GM21737 (cell line): ENCODE data around the gene ALDH3A2.
"Not testable (repeated sequence)": the region's sequence is repeated elsewhere in the genome, so short reads cannot be mapped to it uniquely, and the experiment has no call there.

Experiments
- ATAC-seq: cut with Tn5 transposase; IDR thresholded peaks from one replicate; pipeline ENCODE4 v1.9.1; 2021; ENCODE audit warnings: mild to moderate bottlenecking, moderate library complexity; ENCODE audit not compliant: unreplicated experiment

The ALDH3A2 gene

GRCh38 chr17:19677736-19678379 is 29.3 kb downstream of the ALDH3A2 start:
- no peak for ATAC-seq

- no peak for ATAC-seq
Measured at GRCh38 chr17:19678581-19679453, 30.3 kb downstream of the ALDH3A2 start.

- ATAC-seq = no peak
Measured at GRCh38 chr17:19683117-19683516, 34.6 kb downstream of the ALDH3A2 start.

DNA sequence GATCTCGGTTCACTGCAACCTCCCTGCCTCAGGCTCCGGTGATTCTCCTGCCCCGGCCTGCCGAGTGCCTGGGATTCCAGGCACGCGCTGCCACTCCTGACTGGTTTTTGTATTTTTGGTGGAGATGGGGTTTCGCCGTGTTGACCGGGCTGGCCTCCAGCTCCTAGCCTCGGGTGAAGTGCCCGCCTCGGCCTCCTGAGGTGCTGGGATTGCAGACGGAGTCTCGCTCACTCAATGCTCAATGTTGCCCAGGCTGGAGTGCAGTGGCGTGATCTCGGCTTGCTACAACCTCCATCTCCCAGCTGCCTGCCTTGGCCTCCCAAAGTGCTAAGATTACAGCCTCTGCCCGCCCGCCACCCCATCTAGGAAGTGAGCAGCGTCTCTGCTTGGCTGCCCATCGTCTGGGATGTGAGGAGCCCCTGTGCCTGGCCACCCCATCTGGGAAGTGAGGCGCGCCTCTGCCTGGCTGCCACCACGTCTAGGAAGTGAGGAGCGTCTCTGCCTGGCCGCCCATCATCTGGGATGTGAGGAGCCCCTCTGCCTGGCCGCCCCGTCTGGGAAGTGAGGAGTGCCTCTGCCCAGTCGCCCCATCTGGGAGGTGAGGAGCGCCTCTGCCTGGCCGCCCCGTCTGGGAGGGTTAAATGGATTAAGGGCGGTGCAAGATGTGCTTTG is 36.5 kb downstream of the ALDH3A2 start:
- ATAC-seq = not testable (repeated sequence)

DNA sequence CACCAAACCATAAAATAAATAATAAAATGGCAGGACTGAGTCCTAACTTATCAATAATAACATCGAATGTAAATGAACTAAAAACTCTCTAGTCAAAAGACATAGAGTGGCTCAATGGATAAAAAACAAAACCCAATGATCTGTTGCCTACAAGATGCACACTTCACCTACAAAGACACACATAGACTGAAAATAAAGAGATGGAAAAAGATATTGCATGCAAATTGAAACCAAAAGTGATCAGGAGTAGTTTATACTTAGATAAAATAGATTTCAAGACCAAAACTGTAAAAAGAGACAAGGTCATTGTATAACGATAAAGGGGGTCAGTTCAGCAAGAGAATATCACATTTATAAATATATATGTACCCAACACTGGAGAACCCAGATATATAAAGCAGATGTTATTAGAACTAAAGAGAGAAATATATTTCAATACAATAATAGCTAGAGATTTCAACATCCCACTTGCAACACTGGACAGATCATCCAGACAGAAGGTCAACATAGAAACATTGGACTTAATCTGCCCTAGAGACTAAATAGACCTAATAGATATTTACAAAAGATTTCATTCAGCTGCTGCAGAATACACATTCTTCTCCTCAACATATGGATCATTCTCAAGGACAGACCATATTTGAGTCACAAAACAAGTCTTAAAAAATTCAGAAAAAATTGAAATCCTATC is 38.0 kb downstream of the ALDH3A2 start:
- no peak for ATAC-seq

DNA sequence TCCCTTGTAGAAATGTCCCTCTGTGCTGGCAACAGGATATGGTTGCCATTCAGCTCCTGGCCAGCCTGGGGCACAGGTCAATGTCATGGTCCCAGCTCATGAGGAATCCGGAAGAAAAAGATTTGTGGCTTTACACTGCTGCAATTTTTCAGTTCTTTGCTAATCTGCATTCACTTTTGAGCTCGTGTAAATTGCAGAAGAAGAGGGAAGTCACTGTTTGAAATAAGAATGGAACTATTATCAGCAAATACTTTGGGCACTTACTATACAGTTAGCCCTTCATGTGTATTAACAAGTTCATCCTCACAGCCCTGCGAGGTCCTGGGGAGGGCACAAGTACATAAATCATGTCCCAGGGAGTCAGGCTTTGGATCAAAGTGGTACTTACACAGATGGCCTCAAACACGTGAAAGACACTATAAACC is 53.7 kb downstream of the ALDH3A2 start:
- no peak for ATAC-seq

DNA sequence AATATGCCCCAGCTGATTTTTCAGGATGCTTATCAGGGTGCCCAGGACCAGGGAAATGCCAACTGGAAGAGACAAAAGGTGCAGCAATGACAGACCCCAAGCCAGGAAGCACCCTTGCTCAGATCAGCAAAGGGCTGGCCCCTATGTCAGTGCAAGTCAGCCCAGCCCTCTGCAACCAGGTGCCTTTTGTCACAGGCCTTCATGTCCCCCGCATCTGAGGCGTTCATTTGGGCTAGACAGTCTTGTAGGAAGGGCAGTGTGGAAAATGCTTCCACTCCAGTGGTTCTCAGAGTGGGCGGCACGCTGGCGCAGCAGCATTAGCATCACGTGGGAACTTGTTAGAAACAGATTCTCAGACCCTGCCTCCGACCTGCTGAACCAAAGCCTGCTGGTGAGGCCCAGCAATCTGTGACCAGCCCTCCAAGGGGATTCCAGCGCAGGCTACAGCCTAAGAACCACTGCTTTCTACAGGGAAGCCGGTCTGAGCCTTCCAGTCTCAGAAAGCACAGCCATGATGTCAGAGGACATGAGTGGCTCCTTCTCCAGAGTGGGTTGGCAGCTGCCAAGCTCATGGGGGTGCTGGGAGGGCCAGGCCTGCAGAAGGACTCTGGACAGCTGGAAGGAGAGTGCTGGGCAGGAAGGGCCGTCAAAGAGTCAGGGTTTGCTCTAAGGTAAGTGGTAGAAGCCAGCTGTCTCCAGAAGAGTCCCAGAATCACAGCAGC is 54.7 kb downstream of the ALDH3A2 start:
- ATAC-seq = no peak

DNA sequence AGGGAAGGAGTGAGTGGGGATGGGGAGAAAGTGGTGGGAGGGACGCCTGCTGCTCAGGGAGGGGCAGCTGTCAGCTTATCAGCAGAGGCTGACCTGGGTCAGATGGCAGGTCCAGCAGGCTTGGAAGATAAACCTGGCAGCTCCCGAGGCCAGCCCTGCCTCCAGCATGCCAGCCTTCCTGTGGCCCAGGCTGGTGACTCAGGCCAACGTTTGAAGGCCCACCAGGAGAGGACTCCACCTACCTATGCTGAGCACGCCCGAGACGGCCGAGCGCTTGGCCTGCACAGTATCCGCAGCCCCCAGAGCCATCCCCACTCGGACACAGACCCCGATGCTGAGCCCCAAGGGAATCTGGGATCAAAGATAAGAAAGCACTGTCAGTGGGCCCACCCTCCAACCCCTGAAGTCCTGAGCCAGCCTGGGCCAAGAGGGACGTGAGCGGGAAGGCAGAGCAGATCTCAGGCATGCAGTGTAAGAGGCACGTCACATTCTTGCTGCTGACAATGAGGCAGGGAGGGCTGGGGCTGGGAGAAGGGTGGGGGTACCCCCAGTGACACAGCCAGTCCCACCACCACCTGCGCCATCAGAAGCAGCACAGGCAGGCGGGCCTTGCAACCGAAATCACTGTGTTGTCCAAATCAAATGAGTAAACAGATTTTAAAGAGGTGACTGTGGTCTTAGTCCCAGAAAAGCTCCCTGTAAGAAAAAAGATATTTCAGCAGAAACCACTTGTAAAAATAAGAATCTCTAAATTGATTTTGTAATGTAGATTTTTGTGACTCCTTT is 55.5 kb downstream of the ALDH3A2 start:
- no peak for ATAC-seq

GRCh38 chr17:19705201-19705600 is 56.6 kb downstream of the ALDH3A2 start:
- no peak for ATAC-seq

DNA sequence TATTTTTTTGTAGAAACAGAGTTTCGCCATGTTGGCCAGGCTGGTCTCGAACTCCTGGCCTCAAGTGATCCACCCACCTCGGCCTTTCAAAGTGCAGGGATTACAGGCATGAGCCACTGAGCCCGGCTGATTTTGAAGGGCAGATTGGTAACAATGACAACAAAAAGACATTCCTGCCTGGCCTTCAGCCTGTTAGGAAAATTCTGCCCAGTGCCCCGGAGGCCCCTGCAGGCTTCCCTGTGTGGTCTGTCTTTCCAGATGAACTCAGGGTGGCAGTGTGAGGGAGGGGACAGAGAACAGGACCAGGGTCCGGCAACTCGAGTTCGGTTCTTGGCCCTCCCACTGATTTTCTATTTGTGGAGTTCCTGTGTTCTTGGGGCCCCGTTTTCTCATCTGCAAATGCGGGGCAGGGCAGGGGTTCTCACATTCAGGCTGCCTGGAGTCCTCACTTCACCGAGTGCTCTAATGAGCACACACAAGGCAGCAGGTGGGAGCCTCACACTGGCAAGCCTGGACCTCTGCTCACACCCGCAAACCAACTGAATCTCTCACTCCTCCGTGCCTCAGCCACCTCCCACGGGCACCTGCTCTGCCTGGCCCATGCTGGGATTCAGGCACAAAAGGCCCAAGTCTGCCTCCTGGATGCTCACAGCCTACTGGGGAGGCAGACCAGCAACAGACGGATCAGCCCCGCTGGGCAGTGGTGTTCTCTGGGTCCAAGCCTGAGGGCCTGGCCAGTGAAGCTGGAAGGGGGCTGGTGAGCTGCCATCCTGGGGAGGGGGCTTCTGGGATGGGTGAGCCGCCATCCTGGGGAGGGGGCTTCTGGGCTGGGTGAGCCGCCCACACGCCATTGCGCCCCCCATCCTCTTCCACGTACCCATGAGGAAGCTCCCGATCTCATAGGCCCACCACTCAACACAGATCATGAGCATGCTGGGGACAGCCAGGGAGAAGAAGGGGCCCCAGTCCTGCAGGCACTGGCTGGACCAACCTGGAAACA is 57.5 kb downstream of the ALDH3A2 start:
- ATAC-seq = no peak

DNA sequence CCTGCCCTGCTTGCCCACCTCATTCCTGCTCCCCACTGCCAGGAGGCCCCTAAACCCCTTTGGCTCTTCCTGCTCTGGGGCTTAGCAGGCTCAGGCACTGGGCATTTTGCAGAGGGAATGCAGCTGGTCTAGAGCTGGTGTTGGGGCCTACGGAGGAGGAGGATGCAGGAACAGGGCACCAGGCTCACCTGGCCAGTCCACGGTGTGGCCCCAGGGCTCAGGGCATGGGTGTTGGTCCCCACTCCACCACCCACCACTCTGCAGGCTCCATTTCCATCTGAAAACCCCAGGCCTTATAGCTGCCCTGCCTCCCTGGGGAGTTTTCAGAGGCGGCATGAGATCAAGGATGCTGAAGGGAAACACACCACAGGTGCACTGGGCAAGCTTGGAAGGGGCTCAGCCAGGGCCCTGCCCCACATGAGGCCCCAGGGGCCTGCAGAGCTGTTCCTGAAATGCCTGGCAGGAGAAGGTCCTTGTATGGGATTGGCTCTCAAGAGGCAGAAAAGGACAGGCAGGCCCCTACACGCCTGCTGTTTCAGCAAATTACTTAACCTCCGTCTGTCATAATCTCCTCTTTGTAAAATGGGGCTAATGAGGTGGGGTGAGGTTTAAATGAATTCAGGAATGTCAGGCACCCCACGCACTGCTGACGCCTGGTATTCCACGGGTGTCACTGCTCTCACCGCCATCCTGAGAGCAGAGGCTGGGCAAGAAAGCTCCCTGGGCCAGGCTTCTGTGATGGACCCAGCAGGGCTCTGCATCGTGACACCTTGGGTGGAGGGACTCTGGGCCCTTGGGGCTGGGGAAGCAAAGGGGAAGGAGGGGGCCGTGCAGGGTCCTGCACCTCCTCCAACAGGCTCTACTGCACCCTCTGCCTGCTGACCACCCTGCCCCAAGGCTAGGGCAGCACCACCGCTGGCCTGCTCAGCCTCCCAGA is 58.5 kb downstream of the ALDH3A2 start:
- ATAC-seq = no peak

DNA sequence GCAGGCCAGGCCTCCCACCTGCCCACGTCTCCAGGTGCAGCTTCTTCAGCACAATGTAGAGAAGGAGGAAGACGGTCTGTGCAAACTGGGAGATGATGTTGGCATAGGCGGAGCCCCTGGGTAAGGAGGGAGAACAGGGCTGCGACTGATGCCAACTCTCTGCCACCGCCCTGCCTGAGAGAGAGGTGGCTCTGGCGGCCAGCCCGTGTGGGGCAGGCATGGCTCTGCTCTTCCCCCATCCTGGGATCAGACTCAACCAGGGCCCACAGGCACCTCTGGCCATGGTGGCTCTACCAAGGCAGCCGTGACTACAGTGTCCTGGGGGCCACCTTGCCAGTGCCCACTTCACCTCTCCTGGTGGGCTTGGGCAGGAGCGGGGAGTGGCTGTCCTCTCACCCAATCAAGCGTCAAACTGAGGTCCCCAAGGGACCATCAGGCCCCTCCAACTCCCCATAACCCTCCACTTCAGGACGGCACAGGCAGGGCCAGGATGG is 59.2 kb downstream of the ALDH3A2 start:
- ATAC-seq = no peak

DNA sequence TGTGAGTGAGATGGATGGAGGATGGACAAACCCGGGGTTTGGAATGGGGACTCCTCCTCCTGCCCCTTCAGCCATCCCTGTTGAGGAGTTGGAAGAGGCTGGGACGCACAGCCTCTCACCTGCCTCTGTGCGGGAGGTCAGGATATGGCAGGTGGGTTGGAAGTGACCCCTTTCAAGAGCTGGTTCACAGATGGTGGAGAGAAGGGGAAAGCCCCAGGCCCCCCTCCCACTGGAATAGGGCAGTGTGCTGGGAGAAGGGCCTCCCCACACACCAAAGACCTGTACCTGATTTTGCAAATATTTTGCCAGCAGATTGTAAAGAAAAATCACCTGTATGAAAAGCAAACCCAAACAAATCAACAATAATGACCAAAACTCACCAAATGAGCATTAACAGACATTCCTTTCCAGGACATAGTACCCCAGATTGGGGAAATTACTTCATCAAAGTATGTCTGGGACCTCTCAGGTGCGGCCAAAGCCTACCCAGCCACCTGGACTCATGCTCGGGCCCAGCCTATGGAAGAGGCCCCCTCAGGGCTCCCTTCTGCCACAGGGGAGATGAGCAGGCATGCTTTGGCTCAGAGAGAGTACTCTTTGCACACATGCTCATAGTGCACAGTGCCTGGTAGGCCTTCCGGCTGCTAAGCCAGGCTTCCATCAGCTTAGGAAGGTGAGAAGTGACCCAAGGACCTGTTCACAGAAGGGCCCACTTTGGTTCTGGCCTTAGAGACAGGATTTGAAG is 60.1 kb downstream of the ALDH3A2 start:
- ATAC-seq = no peak

DNA sequence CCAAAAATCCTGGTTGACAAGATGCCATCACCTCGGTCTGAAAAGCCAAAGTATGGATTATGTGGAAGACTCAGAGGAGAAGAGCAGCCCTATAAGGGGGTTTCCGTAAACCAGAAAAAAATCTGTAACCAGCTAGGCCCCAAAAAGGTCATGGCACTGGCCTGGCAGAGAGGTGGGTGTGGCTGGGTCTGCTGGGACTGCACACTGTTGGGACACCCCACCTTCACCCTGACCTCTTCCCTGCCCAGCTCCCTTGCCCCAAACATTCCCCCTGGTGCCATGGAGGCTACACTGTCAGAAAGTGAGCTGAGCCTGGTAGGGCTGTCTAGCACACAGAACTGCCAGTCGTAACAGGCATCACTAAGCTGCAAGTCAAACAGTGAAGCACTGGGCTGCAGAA is 61.3 kb downstream of the ALDH3A2 start:
- ATAC-seq = no peak

GRCh38 chr17:19712436-19713004 is 64.0 kb downstream of the ALDH3A2 start:
- ATAC-seq = no peak

- ATAC-seq = no peak
Measured at GRCh38 chr17:19713462-19713861, 64.9 kb downstream of the ALDH3A2 start.
